ENCODE measurements around the gene ALDH3B1.
"Not testable (repeated sequence)": the region's sequence is repeated elsewhere in the genome, so short reads cannot be mapped to it uniquely, and the experiment has no call there.

- TF ChIP-seq POLR2A (IDR thresholded peaks at IDR 0.05; ENCODE audit: low read depth, low read length); CTCF (IDR thresholded peaks at IDR 0.05; ENCODE audit: extremely low read depth in 1 of 2, insufficient read depth in 1 of 2, low read depth in 1 of 2, low read length in 2 of 2); FOS (IDR thresholded peaks at IDR 0.05; ENCODE audit: borderline replicate concordance, insufficient read depth, low read length); GATA2 (IDR thresholded peaks at IDR 0.05; ENCODE audit: insufficient read depth, insufficient read length, low read depth, low read length); EZH2 (IDR thresholded peaks at IDR 0.05; ENCODE audit: borderline replicate concordance, low read depth, low read length, severe bottlenecking); MYC (IDR thresholded peaks at IDR 0.05; ENCODE audit: low read depth, low read length); MAX (IDR thresholded peaks at IDR 0.05; ENCODE audit: insufficient read depth, insufficient read length): not testable (repeated sequence)
Observed at GRCh38 chr11:67982255-67982857, 27.8 kb upstream of the ALDH3B1 start.

Measured in endothelial cell of umbilical vein (primary cell).